Activated naive CD4-positive, alpha-beta T cell treated with anti-CD3 and anti-CD28 coated beads, Interleukin-2, amount 10 ng/mL, durations not matched to agents 7 days and 5 days (primary cell): Measurements from ENCODE around the gene PLEKHG1.

Experiments used
- CTCF ChIA-PET: fragments of 350-600 bp; sonication (Branson Sonifier 250); formaldehyde crosslinking; loops from one replicate; lab custom pipeline; 2021; ENCODE audit warnings: antibody characterized with exemption; lab: Charles Lee
- DNase-seq: peaks from one replicate; pipeline ENCODE4 v3.0.0-alpha.2; 2020
- H3K27ac Mint-ChIP-seq: one replicate; pipeline ENCODE4 v1.8.0; 2021; ENCODE audit warnings: mild to moderate bottlenecking, moderate library complexity, mixed read lengths
- H3K27me3 Mint-ChIP-seq: one replicate; pipeline ENCODE4 v1.8.0; 2021; ENCODE audit warnings: mild to moderate bottlenecking, mixed read lengths
- H3K36me3 Mint-ChIP-seq: one replicate; pipeline ENCODE4 v1.8.0; 2021; ENCODE audit warnings: mixed read lengths
- H3K4me1 Mint-ChIP-seq: one replicate; pipeline ENCODE4 v1.8.0; 2021; ENCODE audit warnings: mixed read lengths
- H3K4me3 Mint-ChIP-seq: one replicate; pipeline ENCODE4 v1.8.0; 2021; ENCODE audit warnings: mild to moderate bottlenecking, moderate library complexity, mixed read lengths
- H3K9me3 Mint-ChIP-seq: one replicate; pipeline ENCODE4 v1.8.0; 2021; ENCODE audit warnings: mixed read lengths

Gene PLEKHG1

DNA sequence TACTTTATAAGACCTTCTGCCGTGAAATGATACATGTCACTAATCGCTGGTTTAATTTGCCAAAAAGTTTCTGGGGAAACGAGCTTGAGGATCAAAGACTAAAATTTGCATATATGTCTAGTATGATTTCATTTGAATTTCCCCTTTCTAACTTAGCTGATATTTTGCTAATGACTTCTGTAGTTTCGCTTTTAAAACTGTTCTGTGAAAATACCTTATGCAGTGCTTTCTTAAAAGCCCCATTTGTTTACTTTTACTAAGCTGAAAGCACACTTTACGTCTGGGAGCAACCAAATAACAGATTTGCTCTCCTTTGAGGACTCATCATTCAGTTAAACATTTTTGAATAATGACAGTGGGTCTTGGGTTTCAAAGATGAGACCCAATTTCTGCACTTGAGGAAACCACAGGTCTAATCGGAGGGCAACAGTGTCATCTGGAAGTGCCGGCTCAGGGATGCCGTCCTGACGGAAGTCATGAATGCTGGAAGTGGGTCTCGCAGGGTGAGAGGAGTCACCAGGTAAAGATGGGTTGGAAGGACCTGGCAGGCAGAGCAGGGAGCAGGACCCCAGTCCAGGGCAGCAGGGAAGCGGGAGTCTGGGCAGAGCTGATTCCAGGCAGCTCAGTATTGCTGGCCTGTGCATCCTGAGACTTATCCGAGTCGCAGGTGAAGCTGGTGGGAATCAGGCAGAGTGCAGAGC, 33.2 kb downstream of the PLEKHG1 start:
- Mint-ChIP-seq H3K36me3 (no peaks in the 10 kb centered on the region), H3K4me1 (peaks cover 17% of the 10 kb centered on the region), H3K27me3 (peaks cover 26% of the 10 kb centered on the region), H3K27ac (peak overlapping the region; percentile 42), H3K4me3 (no peak overlapping the region), H3K9me3 (no peaks in the 10 kb centered on the region)
- DNase-seq = no peak
- CTCF ChIA-PET = interaction anchor here (0.5 kb wide), 1 partner anchor 68 kb away, joined by 3 read pairs; no protein-coding TSS in a partner anchor

DNA sequence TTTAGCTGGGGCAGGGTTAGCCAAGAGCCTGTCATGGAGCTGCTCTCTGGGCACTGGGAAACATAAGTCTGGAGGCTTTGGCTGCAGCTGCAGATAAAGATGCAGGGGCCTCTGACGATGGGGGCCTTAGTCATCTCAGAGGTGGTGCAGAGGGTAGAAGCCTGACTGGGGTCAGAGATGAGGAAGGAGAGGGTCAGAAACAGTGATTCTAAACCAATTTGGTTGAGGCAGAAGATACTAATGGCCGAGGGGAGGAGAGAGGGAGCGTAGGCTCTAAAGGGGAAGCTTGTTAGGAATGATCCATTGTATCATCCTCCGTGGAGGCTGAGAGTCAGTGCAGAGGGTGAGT, 33.8 kb downstream of the PLEKHG1 start:
- peaks cover 26% of the 10 kb centered on the region for H3K27me3 Mint-ChIP-seq
- H3K36me3 Mint-ChIP-seq = no peaks in the 10 kb centered on the region
- H3K27ac Mint-ChIP-seq = no peak overlapping the region
- H3K4me3 Mint-ChIP-seq = no peak overlapping the region
- H3K9me3 Mint-ChIP-seq = no peaks in the 10 kb centered on the region
- CTCF ChIA-PET = interaction anchor here (0.5 kb wide), 1 partner anchor 67 kb away, joined by 3 read pairs; no protein-coding TSS in a partner anchor
- DNase-seq = no peak
- peaks cover 17% of the 10 kb centered on the region for H3K4me1 Mint-ChIP-seq

DNA sequence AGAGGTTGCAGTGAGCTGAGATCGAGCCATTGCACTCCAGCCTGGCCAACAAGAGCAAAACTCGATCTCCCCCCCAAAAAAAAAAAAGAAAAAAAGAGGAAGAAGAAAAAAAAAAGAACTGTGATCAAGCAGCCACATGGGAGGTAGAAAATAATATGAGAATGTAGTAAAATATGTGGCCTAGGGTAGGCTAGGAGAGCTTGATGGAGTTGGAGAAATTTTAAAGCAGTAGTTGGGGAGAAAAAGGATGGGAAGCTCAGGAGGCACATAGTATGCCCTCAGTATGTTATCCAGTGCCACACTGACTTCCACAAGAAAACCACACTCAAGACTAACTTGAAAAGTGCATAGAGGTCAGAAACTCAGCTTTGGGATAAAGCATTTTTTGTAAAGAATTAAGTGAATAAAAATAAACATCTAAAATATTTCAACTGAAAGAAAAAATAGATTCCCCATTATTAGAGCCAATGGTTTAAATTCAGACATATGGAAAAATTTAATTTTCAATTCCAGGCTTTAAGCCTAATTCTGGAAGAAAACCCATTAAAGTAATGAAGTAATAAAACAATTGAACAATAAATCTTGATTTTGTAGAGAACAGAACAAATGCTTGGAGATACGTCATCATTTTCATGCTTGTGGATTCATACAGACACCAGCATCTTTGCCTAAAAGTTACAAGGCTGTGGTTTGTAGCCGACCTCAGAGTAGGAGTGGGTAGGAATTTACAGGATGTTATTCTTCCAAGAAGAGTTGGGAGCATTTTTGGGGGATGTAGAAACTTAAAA, 34.7 kb downstream of the PLEKHG1 start:
- no peaks in the 10 kb centered on the region for H3K9me3 Mint-ChIP-seq
- no peak overlapping the region for H3K27ac Mint-ChIP-seq
- DNase-seq = no peak
- CTCF ChIA-PET = no interaction called here
- peaks cover 26% of the 10 kb centered on the region for H3K27me3 Mint-ChIP-seq
- H3K36me3 Mint-ChIP-seq = no peaks in the 10 kb centered on the region
- H3K4me3 Mint-ChIP-seq = no peak overlapping the region
- peaks cover 17% of the 10 kb centered on the region for H3K4me1 Mint-ChIP-seq

DNA sequence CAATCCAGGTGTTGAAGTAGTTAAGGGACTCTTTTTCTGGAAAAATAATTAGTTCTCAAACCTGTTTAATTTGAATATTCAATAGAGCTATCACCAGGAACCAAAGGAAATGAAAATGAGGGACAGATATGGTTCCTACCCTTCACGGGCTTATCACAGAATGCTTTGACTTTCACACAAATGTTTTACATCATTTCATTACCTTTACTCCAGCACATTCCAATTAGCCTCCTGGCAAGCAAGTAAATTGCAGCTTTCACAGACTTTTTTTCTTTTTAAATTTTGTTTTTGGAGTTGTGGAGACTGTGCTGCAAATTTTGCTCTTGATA, 35.2 kb downstream of the PLEKHG1 start:
- CTCF ChIA-PET = no interaction called here
- peaks cover 26% of the 10 kb centered on the region for H3K27me3 Mint-ChIP-seq
- no peak overlapping the region for H3K27ac Mint-ChIP-seq
- H3K36me3 Mint-ChIP-seq = no peaks in the 10 kb centered on the region
- peaks cover 17% of the 10 kb centered on the region for H3K4me1 Mint-ChIP-seq
- DNase-seq = no peak
- H3K9me3 Mint-ChIP-seq = no peaks in the 10 kb centered on the region
- no peak overlapping the region for H3K4me3 Mint-ChIP-seq

DNA sequence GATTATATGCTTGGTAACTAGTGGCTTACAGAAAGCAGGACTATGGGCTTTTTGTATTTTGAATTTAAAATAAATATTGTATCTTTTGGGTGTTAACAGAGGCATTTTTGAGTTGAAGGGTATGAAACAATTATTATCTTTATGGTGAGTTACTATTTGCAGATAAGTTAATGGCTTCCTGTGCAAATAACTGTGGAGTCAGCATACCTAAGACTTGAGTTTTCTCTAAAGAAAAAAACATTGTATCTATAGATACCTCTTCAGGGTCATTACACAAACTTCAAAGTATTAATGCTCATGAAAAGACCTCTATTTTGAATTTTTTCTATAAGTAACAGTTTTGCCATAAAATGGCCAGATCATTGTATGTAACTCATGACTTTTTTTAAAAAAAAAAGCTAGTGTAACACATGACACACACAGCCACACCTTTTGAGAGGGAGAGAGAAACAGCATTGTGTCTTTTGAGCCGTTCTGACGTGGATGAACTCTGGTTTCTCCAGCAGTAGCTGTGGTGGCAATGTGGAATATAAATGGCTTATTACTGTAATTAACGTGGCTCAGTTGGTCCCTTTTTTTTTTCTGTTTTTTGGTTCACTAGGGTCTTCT, 36.3 kb downstream of the PLEKHG1 start:
- no peak for DNase-seq
- H3K4me1 Mint-ChIP-seq = peaks cover 17% of the 10 kb centered on the region

DNA sequence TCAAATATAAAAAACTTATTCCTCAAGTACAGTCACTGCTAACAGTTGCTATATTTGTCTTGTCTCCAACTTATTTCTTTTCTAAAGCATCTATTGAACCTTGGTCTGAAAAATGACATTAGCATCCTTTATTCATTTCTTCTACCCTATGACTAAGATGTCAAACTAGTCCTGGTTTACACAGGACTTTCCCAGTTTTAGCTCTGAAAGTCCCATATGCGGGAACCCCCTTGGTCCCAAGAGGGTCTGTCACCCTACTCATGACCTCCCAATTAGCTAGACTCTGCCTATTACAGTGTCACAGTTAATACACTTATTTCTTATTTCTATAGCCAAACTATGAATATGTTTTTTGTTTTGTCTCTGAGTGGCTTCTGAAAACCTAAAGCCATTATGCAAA, 37.1 kb downstream of the PLEKHG1 start:
- Mint-ChIP-seq H3K27ac (no peak overlapping the region), H3K9me3 (no peaks in the 10 kb centered on the region), H3K4me3 (no peak overlapping the region), H3K4me1 (peaks cover 18% of the 10 kb centered on the region), H3K27me3 (peaks cover 14% of the 10 kb centered on the region), H3K36me3 (no peaks in the 10 kb centered on the region)
- CTCF ChIA-PET = interaction anchor here (1.1 kb wide), 1 partner anchor 212 kb away, joined by 3 read pairs; no protein-coding TSS in a partner anchor
- DNase-seq = no peak

More for the DNA sequence above, 36.3 kb downstream of the PLEKHG1 start:
- CTCF ChIA-PET = interaction anchor here (1.1 kb wide), 1 partner anchor 211 kb away, joined by 3 read pairs; no protein-coding TSS in a partner anchor
- Mint-ChIP-seq H3K27me3 (peaks cover 22% of the 10 kb centered on the region), H3K36me3 (no peaks in the 10 kb centered on the region), H3K27ac (no peak overlapping the region), H3K9me3 (no peaks in the 10 kb centered on the region), H3K4me3 (no peak overlapping the region)

DNA sequence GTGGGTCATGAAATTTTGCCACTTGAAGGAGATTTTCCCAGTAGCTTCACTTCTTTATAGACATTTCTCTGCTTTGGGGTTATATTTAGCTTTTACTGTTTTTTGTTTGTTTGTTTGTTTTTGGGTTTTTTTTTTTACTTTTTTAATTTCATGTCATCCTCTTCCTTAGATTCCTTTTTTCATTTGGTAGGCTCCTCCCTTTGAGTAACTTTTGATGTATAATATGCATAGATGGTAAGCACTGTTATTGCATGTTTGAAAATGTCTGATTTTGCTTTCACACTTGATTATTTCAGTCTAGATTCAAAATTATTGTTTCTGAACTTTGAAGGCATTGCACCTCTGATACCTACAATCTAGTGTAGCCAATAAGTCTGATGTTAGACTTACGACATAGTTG, 37.6 kb downstream of the PLEKHG1 start:
- CTCF ChIA-PET = no interaction called here
- Mint-ChIP-seq H3K36me3 (no peaks in the 10 kb centered on the region), H3K9me3 (no peaks in the 10 kb centered on the region), H3K27ac (no peak overlapping the region), H3K4me1 (peaks cover 15% of the 10 kb centered on the region), H3K4me3 (no peak overlapping the region), H3K27me3 (peaks cover 13% of the 10 kb centered on the region)
- DNase-seq = no peak

DNA sequence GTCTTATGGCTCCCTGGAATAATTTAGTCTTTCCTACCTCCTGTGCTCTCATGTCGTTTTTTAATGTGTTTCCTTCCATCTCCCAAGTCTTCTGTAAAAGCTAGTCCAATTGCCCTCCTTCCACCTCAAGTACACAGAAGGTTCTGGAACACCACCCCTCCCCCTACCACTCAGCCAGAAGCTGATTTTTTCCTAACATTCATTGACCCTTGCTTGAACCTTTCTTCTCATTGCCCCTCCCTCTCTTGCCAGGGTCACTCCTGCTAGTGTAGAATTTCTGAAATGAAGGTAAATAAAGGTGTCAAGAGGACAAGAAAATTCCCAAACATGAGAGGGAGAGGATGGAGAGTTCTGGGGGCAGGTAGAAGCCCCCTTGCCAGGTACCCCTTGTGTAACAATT, 38.6 kb downstream of the PLEKHG1 start:
- no peaks in the 10 kb centered on the region for H3K36me3 Mint-ChIP-seq
- peaks cover 9% of the 10 kb centered on the region for H3K27me3 Mint-ChIP-seq
- no peaks in the 10 kb centered on the region for H3K9me3 Mint-ChIP-seq
- CTCF ChIA-PET = no interaction called here
- peaks cover 7% of the 10 kb centered on the region for H3K4me1 Mint-ChIP-seq
- H3K27ac Mint-ChIP-seq = no peak overlapping the region
- H3K4me3 Mint-ChIP-seq = no peak overlapping the region
- no peak for DNase-seq

DNA sequence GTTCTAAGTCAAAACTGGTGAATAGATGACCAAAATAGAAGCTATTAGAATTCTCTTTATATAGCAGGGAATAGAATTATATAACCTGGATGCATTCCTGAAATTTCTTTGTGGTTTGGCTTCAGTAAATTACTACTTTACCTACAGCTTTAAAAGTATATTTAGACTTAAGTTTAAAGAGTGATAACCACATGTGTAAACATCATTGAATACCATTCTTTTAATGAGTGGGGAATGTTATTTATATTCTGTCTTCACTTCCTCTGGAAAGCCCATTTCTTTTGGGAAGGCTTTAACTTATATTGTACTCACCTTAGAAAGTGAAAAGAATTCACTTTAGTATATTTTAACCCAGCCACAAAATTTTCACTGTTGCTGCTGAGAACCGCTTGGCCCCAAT, 39.1 kb downstream of the PLEKHG1 start:
- Mint-ChIP-seq H3K4me1 (peaks cover 6% of the 10 kb centered on the region), H3K9me3 (no peaks in the 10 kb centered on the region), H3K4me3 (no peak overlapping the region), H3K27me3 (peaks cover 4% of the 10 kb centered on the region), H3K36me3 (no peaks in the 10 kb centered on the region), H3K27ac (no peak overlapping the region)
- no peak for DNase-seq
- CTCF ChIA-PET = no interaction called here

DNA sequence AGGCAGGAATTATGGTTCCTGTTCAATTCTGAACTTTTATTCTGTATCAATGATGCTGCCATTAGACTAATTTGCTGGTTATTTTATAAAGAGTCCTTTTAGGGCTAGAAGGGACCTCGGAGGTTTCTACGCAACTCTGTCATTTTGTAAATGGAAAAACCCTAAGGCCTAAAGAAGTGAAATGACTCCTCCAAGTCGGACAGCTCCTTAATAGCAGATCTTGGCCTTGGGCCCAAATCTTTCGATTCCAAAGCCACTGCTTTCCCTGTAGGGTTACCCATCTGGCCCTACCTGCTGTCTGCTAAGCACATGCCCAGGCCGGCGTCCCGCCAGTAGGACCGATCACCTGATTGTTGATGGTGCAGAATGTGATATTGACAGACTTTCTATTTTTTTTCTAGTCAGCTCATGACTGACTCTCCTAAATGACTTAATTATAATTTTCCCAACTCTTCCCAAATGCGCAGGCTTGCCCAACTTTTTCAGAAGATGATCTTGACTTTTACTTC, 40.2 kb downstream of the PLEKHG1 start:
- no peak overlapping the region for H3K4me3 Mint-ChIP-seq
- H3K4me1 Mint-ChIP-seq = peaks cover 6% of the 10 kb centered on the region
- CTCF ChIA-PET = no interaction called here
- H3K9me3 Mint-ChIP-seq = no peaks in the 10 kb centered on the region
- no peaks in the 10 kb centered on the region for H3K27me3 Mint-ChIP-seq
- no peak overlapping the region for H3K27ac Mint-ChIP-seq
- DNase-seq = no peak
- no peaks in the 10 kb centered on the region for H3K36me3 Mint-ChIP-seq

DNA sequence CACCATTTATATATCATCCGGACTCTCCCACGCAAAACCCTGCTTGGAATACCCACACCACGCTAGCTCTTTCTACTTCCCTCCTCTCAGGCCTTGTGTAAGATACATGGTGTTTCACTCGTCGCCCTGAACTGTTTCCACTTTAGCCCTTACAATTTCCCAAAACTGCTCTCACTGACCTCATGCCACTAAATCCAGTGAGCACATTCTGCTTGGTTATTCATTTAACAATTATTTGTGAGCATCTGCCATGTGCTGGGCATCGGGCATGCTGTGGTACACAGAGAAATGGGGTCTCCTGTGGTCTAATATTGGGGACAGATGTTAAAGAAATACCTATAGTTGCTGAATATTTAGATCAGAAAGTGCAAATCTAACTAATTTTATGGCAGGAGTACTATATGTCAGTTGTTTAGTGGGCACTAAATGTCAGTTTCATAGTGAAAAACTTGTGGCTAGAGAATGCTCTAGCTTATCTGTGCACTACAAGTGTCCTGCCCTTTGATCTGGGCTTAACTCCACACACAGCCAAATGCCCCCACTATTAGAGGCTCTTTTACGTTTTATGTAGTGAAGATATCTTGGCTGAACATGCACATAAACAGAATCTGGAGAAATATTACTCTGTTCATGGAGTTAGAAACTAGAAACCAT, 41.0 kb downstream of the PLEKHG1 start:
- Mint-ChIP-seq H3K27me3 (no peaks in the 10 kb centered on the region), H3K36me3 (no peaks in the 10 kb centered on the region), H3K9me3 (no peaks in the 10 kb centered on the region), H3K4me1 (peaks cover 6% of the 10 kb centered on the region), H3K4me3 (no peak overlapping the region), H3K27ac (no peak overlapping the region)
- DNase-seq = no peak
- CTCF ChIA-PET = no interaction called here

DNA sequence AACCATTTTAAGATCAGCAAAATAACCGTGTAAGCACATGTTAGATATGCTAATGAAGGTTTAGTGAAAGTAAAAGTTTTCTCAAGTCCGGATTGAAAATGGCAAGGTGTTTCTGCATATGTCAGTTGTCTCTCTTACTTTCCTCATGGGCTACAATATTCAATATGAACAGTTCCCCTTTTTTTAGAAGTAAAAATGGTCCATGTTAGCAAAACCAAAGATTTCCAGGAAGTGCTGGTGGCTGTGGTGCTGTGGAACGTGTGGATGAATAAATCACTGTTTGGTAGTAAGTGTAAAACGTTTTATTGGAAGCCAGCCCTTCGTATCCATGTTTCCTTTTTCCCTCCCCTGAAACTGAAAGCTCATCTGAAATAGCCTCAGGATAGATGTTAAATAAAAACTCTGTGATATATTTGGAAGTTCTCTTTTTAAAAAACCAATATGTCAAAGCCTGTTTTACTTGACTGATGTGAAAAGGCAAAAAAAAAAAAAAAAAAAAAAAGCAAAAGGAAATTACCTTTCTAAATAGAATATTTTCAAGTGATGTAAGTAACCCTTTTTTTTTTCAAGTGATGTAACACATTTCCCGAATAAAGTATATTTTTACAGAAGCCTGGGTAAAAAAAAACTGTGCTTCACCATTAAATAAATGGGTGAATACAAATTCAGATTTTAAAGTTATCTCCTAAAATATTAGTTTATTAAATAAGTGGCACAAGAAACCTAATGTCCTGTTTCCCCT, 41.9 kb downstream of the PLEKHG1 start:
- DNase-seq = no peak
- no peaks in the 10 kb centered on the region for H3K36me3 Mint-ChIP-seq
- CTCF ChIA-PET = interaction anchor here (0.6 kb wide), 1 partner anchor 246 kb away, joined by 3 read pairs; no protein-coding TSS in a partner anchor
- H3K9me3 Mint-ChIP-seq = no peaks in the 10 kb centered on the region
- H3K4me1 Mint-ChIP-seq = peaks cover 6% of the 10 kb centered on the region
- H3K27ac Mint-ChIP-seq = no peak overlapping the region
- H3K4me3 Mint-ChIP-seq = no peak overlapping the region
- peaks cover 5% of the 10 kb centered on the region for H3K27me3 Mint-ChIP-seq

DNA sequence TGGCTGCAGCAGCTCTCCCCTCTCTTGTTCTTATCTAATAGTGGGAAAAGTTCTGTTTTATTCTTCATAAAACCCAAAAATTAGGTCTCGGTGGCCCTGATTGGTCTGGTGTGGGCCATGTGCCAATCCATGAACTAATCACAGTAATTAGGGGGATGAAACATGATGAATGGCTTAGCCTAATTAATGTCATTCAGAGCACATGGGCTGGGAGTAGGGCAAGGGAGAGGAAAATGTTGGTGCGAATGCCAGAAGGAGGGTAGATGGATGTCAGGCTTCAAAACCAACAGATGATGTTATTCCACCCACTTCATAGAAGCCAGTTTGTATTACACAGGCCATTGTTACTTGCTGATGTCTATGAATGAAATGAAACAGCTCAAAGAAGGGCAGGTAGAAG, 46.5 kb downstream of the PLEKHG1 start:
- peaks cover 6% of the 10 kb centered on the region for H3K4me1 Mint-ChIP-seq
- H3K27me3 Mint-ChIP-seq = peaks cover 6% of the 10 kb centered on the region
- no peak for DNase-seq
- CTCF ChIA-PET = no interaction called here
- no peaks in the 10 kb centered on the region for H3K9me3 Mint-ChIP-seq
- no peaks in the 10 kb centered on the region for H3K36me3 Mint-ChIP-seq
- H3K4me3 Mint-ChIP-seq = no peak overlapping the region
- no peak overlapping the region for H3K27ac Mint-ChIP-seq
